GM21529 (cell line): Measurements from ENCODE around the gene CHST8.

Source experiments
- ATAC-seq: cut with Tn5 transposase; IDR thresholded peaks from one replicate; pipeline ENCODE4 v1.9.1; 2021; ENCODE audit not compliant: unreplicated experiment

CHST8 gene

GRCh38 chr19:33713194-33713593 lies 91.4 kb downstream of the CHST8 start:
- no peak for ATAC-seq

GRCh38 chr19:33714149-33714548 lies 92.4 kb downstream of the CHST8 start:
- ATAC-seq = no peak

DNA sequence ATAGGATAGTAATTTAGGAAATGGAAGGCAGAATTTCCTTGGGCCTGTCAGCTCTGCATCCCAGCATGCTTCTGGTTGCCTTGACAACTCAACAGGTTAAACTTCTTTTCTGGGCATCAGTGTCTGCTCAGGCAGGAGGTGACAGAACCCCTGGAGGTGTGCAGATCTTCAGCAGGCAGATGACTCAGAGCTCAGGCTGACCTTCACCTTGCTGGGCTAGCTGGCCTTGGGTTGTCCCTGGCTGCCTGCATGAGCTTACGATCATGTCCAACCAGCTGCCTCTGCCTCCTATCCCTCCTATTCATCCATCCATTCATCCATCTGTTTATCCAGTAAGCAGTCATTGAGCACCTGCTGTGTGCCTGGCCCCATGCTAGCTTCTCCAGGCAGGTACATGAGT lies 93.7 kb downstream of the CHST8 start:
- ATAC-seq = no peak

DNA sequence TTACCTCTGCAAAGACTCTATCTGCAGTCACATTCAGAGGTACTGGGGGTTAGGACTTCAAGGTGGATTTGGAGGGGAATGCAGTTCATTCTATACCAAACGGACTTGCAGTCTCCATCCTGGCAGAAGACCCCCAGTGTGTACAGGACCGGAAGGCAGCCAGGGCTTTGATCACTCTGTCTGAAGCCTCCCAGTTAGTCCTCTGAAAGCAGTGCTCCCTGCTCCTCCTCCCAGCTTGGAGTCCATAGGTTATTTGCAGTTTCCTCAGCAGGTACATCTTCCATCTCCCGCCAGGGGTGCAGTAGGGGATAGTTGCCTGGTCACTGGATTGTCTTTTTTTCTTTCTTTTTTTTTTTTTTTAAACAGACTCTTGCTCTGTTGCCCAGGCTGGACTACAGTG lies 96.1 kb downstream of the CHST8 start:
- ATAC-seq = no peak

DNA sequence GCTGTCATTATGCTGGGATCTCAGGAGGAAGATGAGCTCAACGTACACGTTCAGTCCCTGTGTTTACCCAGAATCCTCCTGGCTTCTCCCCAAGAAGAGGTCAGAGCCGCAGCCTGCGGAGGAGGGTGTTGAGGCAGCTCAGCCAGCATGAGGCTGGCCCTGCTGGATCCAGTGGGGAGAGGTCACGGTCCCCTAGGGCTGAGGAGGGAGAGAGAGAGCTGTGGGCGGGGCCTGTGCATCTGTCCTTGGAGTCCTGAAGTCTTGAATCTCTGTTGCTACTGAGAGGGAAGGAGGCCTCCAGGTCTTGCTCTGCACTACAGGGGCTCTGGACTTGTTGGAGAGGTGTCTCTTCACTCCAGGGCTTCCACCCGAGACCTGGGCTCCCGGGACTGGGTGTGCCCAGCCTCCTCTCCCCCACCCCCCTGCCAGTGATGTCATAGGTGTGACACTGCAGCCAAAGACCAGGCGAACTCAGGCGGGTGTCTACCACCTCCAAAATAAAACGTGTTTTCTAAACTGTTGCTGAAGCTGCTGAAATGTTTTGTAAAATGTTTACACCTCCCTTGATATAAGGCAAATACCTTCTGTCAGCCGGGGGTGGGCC lies 97.0 kb downstream of the CHST8 start:
- ATAC-seq = no peak

DNA sequence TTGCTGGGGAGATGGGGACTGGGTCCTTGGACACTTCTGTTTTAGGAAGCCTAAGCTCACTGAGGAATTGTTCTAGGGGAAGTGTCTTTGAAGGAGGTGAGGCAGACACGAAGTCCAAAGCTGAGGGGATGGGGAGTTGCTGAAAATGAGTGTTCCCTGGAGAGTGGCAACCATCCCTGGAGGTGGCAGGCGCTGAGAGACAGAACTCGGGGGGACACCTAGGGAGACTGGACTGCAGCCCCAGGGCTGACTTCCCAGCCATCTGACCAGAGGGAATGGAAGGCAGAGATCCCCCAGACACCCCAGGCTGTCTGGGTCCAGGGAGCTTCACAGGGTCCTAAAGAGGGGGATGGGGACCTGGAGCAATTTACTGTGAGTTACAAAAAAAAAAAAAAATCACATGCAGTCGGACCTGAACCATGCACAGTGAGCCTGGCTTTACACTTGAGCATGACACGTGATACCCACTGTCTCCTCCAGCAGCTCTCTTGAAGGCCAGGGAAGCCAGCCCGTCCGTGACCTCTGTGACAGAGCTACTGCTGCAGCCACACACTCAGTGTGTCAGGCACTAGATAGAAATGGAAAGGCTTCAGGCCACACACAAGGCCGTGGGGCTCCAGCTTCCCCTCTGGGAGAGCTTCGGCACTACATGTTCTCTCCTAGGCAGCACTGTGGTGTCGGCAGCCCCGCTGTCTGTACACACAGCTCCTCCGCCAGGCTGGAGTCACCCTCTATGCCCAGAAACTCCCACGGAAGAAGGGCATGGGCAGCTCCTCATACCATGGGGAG lies 97.8 kb downstream of the CHST8 start:
- no peak for ATAC-seq

DNA sequence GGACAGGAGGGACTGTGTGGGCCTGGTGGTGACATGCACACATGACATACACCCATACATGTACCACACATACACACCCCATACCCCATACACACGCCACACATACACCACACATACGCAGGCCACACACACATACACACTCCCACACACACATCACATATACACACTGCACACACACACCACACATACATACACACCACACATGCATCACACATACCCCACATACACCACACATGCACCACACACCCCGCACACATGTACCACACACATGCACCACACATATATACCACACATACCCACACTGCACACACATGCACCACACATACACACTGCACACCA lies 98.4 kb downstream of the CHST8 start:
- ATAC-seq = no peak

GRCh38 chr19:33720691-33721682 lies 99.2 kb downstream of the CHST8 start:
- no peak for ATAC-seq

GRCh38 chr19:33721735-33722297 lies 100.1 kb downstream of the CHST8 start:
- no peak for ATAC-seq

- no peak for ATAC-seq
Observed at GRCh38 chr19:33722456-33723239, 100.9 kb downstream of the CHST8 start.

GRCh38 chr19:33723512-33723911 lies 101.8 kb downstream of the CHST8 start:
- no peak for ATAC-seq

GRCh38 chr19:33724021-33724720 lies 102.4 kb downstream of the CHST8 start:
- no peak for ATAC-seq

GRCh38 chr19:33724721-33725060 lies 102.9 kb downstream of the CHST8 start:
- ATAC-seq = no peak

- ATAC-seq = no peak
Observed at GRCh38 chr19:33725567-33725966, 103.8 kb downstream of the CHST8 start.

GRCh38 chr19:33726756-33727155 lies 105.0 kb downstream of the CHST8 start:
- ATAC-seq = no peak

DNA sequence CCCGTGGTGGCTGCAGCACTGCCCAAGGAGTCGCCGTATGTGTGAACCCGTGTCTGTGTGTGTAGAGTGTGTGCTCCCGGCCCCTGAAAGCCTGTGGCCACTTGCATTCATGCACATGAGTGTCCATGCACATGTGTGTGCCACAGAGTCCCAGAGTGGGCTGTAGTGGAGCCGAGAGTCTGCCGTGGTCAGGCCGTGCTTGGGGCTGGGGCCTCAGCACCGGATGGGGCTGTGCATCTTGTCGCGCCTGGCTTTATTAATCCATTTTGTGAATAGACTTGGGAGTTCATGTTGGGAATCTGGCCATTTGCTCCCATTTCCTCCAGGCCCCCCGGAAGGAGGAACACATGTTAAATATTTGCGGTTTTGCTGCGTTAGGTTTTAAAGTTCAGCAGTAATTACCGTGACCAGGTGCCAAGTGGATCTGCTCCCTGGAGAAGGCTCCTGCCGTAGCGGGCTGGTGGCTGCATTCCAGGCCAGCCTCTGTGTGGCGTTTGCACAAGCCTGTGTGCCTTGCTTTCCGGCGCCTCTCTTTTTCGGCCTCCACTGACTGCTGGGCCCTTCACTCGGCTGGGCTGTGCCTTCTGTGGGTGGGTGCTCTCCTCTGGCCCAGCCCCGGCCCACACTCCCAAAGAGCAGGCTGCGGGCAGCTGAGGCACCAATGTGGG lies 105.7 kb downstream of the CHST8 start:
- no peak for ATAC-seq

GRCh38 chr19:33728141-33728540 lies 106.4 kb downstream of the CHST8 start:
- no peak for ATAC-seq

GRCh38 chr19:33730858-33731607 lies 109.3 kb downstream of the CHST8 start:
- ATAC-seq = no peak

GRCh38 chr19:33731881-33732280 lies 110.1 kb downstream of the CHST8 start:
- ATAC-seq = no peak
